K562 (cell line): Measurements from ENCODE around the gene R3HDM2. TPM values are rescaled to one million over a fixed set of nuclear protein-coding genes. Genes with fewer than 3 reads are reported as not detected.

Source experiments
- ATAC-seq: fragments of 200-7000 bp; cut with Tn5 transposase; 3 replicates; pipeline ENCODE4 v1.9.1; 2020; ENCODE audit warnings: moderate library complexity
- BruUV-seq: library from RNA; stranded (reverse); fragments of 400-500 nt; replicated peaks from 2 replicates; lab custom pipeline; 2021; lab: Mats Ljungman, UMichigan
- CTCF ChIA-PET: fragments of 300-600 bp; formaldehyde crosslinking; extraction: SDS; loops from one replicate; lab custom pipeline; 2021; ENCODE audit warnings: low intra/inter-chr PET ratio; lab: Yijun Ruan, JAX
- POLR2A ChIA-PET: fragments of 300-600, 350-650 bp; sonication (Branson Sonifier 250); formaldehyde crosslinking; extraction: SDS; loops from one replicate; lab custom pipeline; 2021; ENCODE audit warnings: antibody characterized with exemption, inconsistent platforms; lab: Yijun Ruan, JAX
- DNase-seq, 4 experiments: peaks; one replicate each; pipeline versions ENCODE4 v3.0.0 to v3.0.0-alpha.2; 2011 to 2018; ENCODE audit warnings: low spot score in 3 of 4, mixed read lengths in 3 of 4; ENCODE audit errors: extremely low read depth in 1 of 4
- FAIRE-seq: peaks from 2 replicates; lab custom pipeline; 2011; peaks lifted over from hg19 to GRCh38; lab: Jason Lieb, UNC
- H2AFZ ChIP-seq: 2 replicates; pipeline ENCODE4 v1.6.0; 2011; ENCODE audit warnings: low read depth, low read length, control low read depth, inconsistent platforms
- H3K27ac ChIP-seq: fragments of 200-600 bp; 3 replicates; pipeline ENCODE4 v1.8.0; 2011; ENCODE audit warnings: low read depth, mild to moderate bottlenecking, control low read depth, inconsistent platforms, low read length, moderate library complexity, mixed read lengths; ENCODE audit errors: extremely low read depth
- H3K27me3 ChIP-seq, 2 experiments: fragments of 300-600 bp in 1 of 2; 2 replicates in 1 of 2; 3 replicates in 1 of 2; pipeline versions ENCODE4 v1.6.0 to v1.8.0; 2011; ENCODE audit warnings: inconsistent platforms in 2 of 2, low read length in 2 of 2, mild to moderate bottlenecking in 1 of 2, mixed read lengths in 1 of 2, moderate library complexity in 1 of 2; ENCODE audit not compliant: control insufficient read depth in 2 of 2, insufficient read depth in 2 of 2
- H3K36me3 ChIP-seq: fragments of 300-600 bp; 3 replicates; pipeline ENCODE4 v1.8.0; 2011; ENCODE audit warnings: mild to moderate bottlenecking, low read length, inconsistent platforms; ENCODE audit not compliant: control insufficient read depth, insufficient read depth
- H3K4me1 ChIP-seq, 2 experiments: fragments of 200-600 bp in 1 of 2; replicated peaks in 1 of 2; 2 replicates in 1 of 2; 3 replicates in 1 of 2; pipeline versions ENCODE4 v1.5.1 to v1.8.0; 2011; ENCODE audit warnings: inconsistent platforms in 2 of 2, low read length in 2 of 2, mild to moderate bottlenecking in 1 of 2, mixed read lengths in 1 of 2, moderate library complexity in 1 of 2; ENCODE audit not compliant: control insufficient read depth in 2 of 2, insufficient read depth in 2 of 2
- H3K4me2 ChIP-seq: 2 replicates; pipeline ENCODE4 v1.6.1; 2011; ENCODE audit warnings: low read length, control low read depth, inconsistent platforms, mixed read lengths; ENCODE audit not compliant: insufficient read depth
- H3K4me3 ChIP-seq: fragments of 200-600 bp; sonication (generic), shearing (Covaris generic); 2 replicates; pipeline ENCODE4 v1.5.1; 2016; ENCODE audit warnings: control low read depth, inconsistent platforms
- H3K79me2 ChIP-seq: fragments of 200-600 bp; 3 replicates; pipeline ENCODE4 v1.8.0; 2011; ENCODE audit warnings: low read length, inconsistent platforms; ENCODE audit not compliant: control insufficient read depth, insufficient read depth
- H3K9ac ChIP-seq, 2 experiments: 2 replicates each; pipeline versions ENCODE4 v1.6.0 to v1.6.1; 2011; ENCODE audit warnings: low read depth in 2 of 2, low read length in 2 of 2, control low read depth in 1 of 2, inconsistent platforms in 1 of 2, mild to moderate bottlenecking in 1 of 2, mixed read lengths in 1 of 2; ENCODE audit not compliant: insufficient read depth in 1 of 2
- H3K9me1 ChIP-seq: one replicate; pipeline ENCODE4 v1.6.0; 2011; ENCODE audit warnings: inconsistent platforms, mild to moderate bottlenecking, low read length, moderate library complexity; ENCODE audit not compliant: control insufficient read depth, insufficient read depth
- H3K9me3 ChIP-seq: replicated peaks from 2 replicates; pipeline ENCODE4 v1.5.1; 2011; ENCODE audit warnings: low read depth, low read length, inconsistent platforms; ENCODE audit not compliant: control insufficient read depth, insufficient read depth
- H4K20me1 ChIP-seq: replicated peaks from 2 replicates; pipeline ENCODE4 v1.6.1; 2011; ENCODE audit warnings: low read length, inconsistent platforms, mixed read lengths; ENCODE audit not compliant: control insufficient read depth, insufficient read depth
- NCOA4 ChIP-seq: fragments of 450-650 bp; IDR thresholded peaks from 2 replicates; pipeline ENCODE4 v1.6.1; 2018; ENCODE audit warnings: mild to moderate bottlenecking; ENCODE audit not compliant: partially characterized antibody
- NELFE ChIP-seq: IDR thresholded peaks from 2 replicates; pipeline ENCODE4 v1.6.1; 2011; ENCODE audit warnings: mild to moderate bottlenecking; ENCODE audit not compliant: insufficient read depth, insufficient read length
- RBM25 ChIP-seq: fragments of 200-400 bp; formaldehyde crosslinking; IDR thresholded peaks from 2 replicates; pipeline ENCODE4 v1.6.1; 2018; ENCODE audit warnings: low read length, low read depth, moderate library complexity; ENCODE audit not compliant: severe bottlenecking
- SAFB ChIP-seq: fragments of 200-400 bp; formaldehyde crosslinking; IDR thresholded peaks from 2 replicates; pipeline ENCODE4 v1.6.1; 2017; ENCODE audit warnings: low read depth, low read length, borderline replicate concordance
- SFPQ ChIP-seq: fragments of 200-400 bp; formaldehyde crosslinking; IDR thresholded peaks from 2 replicates; pipeline ENCODE4 v1.6.1; 2017; ENCODE audit warnings: mild to moderate bottlenecking, low read depth, low read length, moderate library complexity
- TBL1XR1 ChIP-seq, 2 experiments: IDR thresholded peaks; 2 replicates each; pipeline ENCODE4 v1.6.1; 2012; ENCODE audit warnings: improper control_type of control experiment in 2 of 2, low read length in 2 of 2, mild to moderate bottlenecking in 1 of 2
- TCF7L2 ChIP-seq: fragments of 150-350 bp; IDR thresholded peaks from 2 replicates; pipeline ENCODE4 v1.6.1; 2016; ENCODE audit warnings: low read depth, mild to moderate bottlenecking, low read length, moderate library complexity
- ZBTB43 ChIP-seq: sonication (generic); formaldehyde crosslinking; IDR thresholded peaks from 2 replicates; pipeline ENCODE4 v1.8.0; 2023; ENCODE audit warnings: mild to moderate bottlenecking, missing genetic modification reagents
- ZNF140 ChIP-seq: fragments of 250-450 bp; sonication (Bioruptor Pico); IDR thresholded peaks from 2 replicates; pipeline ENCODE4 v1.8.0; 2021; ENCODE audit warnings: moderate library complexity, mild to moderate bottlenecking, inconsistent platforms
- WGBS: fragments of 100-300 bp; shearing (Covaris generic); methylation state at CpG from one replicate; pipeline ENCODE4 v1.1.6; 2016; ENCODE audit warnings: low coverage, mixed read lengths; ENCODE audit not compliant: insufficient coverage; ENCODE audit errors: missing lambda C conversion rate; 5-methylcytosine and 5-hydroxymethylcytosine counted together
- in situ Hi-C: fragments of 300-500 bp; cut with MboI; formaldehyde crosslinking; loops from 4 replicates; pipeline ENCODE4 v1.15.0; 2018; ENCODE audit warnings: inconsistent platforms, mixed read lengths
- intact Hi-C: fragments of 100-400 bp; cut with micrococcal nuclease; formaldehyde crosslinking; loops from 2 replicates; pipeline ENCODE4 v1.14.2; 2022
- polyA plus RNA-seq, 8 experiments: library from polyadenylated mRNA; depleted of rRNA in 4 of 8; stranded (reverse) in 5 of 8; unstranded in 3 of 8; fragments of >200 nt; fragmentation: Nextera tagmentation in 2 of 8; fragmentation: Illumina TruSeq in 1 of 8; extraction: Ambion mirVana in 2 of 8; extraction: Trizol in 1 of 8; gene quantifications; 2 replicates each; pipeline versions ENCODE4 v1.2.1 to v1.2.3, GENCODE V29; 2011 to 2014; ENCODE audit warnings: inconsistent platforms in 1 of 8, missing spikeins in 1 of 8
- total RNA-seq, 7 experiments: library from RNA; depleted of rRNA in 6 of 7; stranded (reverse); fragments of >200 nt in 6 of 7; fragmentation: Illumina TruSeq in 2 of 7; extraction: Trizol in 2 of 7; gene quantifications; 2 replicates each; pipeline versions ENCODE4 v1.2.1 to v1.2.3, GENCODE V29; 2011 to 2021; ENCODE audit warnings: low replicate concordance in 1 of 7

Gene R3HDM2
- total and polyA plus RNA-seq, 9 of the 15 experiments (the other 6 are each of a cell fraction or from before 2014, with no cell fraction given), result 3.3 to 18.8 (median 9.0) TPM

- FAIRE-seq (no peak), DNase-seq (no peak), ATAC-seq (no peak)
- in situ Hi-C loops, result no loop called here
- BruUV-seq, result no TSS peak
- H2AFZ ChIP-seq, result no peak overlapping the region
- peaks cover 24% of the 10 kb centered on the region for H3K79me2 ChIP-seq
- H3K4me3 ChIP-seq, result no peak overlapping the region
- peaks cover 53% of the 10 kb centered on the region; the same call in 2 of the 3 replicates for H3K36me3 ChIP-seq
- no peaks in the 10 kb centered on the region for H3K27me3 ChIP-seq
- WGBS, result 91% methylated on average over 10 of the region's 10 CpGs
- intact Hi-C loops, result no loop called here
- peaks cover 39 to 81% of the 10 kb centered on the region in 2 experiments for H3K4me1 ChIP-seq
- peak overlapping the region; percentile 42; the same call in 2 of the 3 replicates for H3K27ac ChIP-seq
- H3K9me3 ChIP-seq, result no peaks in the 10 kb centered on the region
- H3K4me2 ChIP-seq, result no peak overlapping the region
- ChIA-PET CTCF (interaction anchor here (0.7 to 6.6 kb wide), 2 partner anchors 21 to 1196 kb away, joined by 6 to 186 read pairs; partner anchors contain the start of gene NXPH4), POLR2A (interaction anchor here (0.6 kb wide), 1 partner anchor 208 kb away, joined by 5 read pairs; no protein-coding TSS in a partner anchor)
- peak overlapping the region in 1 of 2 experiments; percentile 79; a peak in 1 of 4 replicates for H3K9ac ChIP-seq
- TF ChIP-seq NCOA4, result no peak
- no peak for TF ChIP-seq TCF7L2
- no peak for TF ChIP-seq SAFB
- TF ChIP-seq TBL1XR1 (IDR thresholded peaks at IDR 0.05; ENCODE audit: low read length in 2 of 2), result no peak
- no peak for TF ChIP-seq NELFE
- peaks cover 17% of the 10 kb centered on the region for H4K20me1 ChIP-seq
- peaks cover 9% of the 10 kb centered on the region for H3K9me1 ChIP-seq
These were observed 196.2 kb downstream of the R3HDM2 start for GRCh38 chr12:57234571-57235016.

DNA sequence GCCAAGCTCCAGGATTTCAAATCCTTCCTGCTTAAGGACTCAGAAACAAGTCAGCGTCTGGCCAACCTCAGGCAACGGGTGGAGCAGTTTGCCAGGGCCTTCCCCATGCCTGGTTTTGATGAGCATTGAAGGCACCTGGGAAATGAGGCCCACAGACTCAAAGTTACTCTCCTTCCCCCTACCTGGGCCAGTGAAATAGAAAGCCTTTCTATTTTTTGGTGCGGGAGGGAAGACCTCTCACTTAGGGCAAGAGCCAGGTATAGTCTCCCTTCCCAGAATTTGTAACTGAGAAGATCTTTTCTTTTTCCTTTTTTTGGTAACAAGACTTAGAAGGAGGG is 196.6 kb downstream of the R3HDM2 start:
- ChIA-PET CTCF (interaction anchor here (0.7 kb wide), 1 partner anchor 1196 kb away, joined by 6 read pairs; no protein-coding TSS in a partner anchor), POLR2A (interaction anchor here (0.6 kb wide), 4 partner anchors 208 to 859 kb away, joined by 3 to 5 read pairs (median 3); no protein-coding TSS in a partner anchor)
- BruUV-seq, result TSS peak; percentile 15
- Histone ChIP-seq H2AFZ (no peak overlapping the region), H3K79me2 (peaks cover 27% of the 10 kb centered on the region), H3K36me3 (peaks cover 53% of the 10 kb centered on the region; the same call in 2 of the 3 replicates), H3K9ac (no peak overlapping the region), H3K4me3 (no peak overlapping the region), H3K27me3 (no peaks in the 10 kb centered on the region), H3K9me1 (peaks cover 9% of the 10 kb centered on the region), H3K9me3 (no peaks in the 10 kb centered on the region), H4K20me1 (peaks cover 17% of the 10 kb centered on the region), H3K4me2 (no peak overlapping the region), H3K27ac (peak overlapping the region; percentile 42; the same call in 2 of the 3 replicates), H3K4me1 (peaks cover 38 to 77% of the 10 kb centered on the region in 2 experiments)
- intact Hi-C loops, result no loop called here
- in situ Hi-C loops, result no loop called here
- no peak for DNase-seq
- no peak for ATAC-seq
- 68% methylated on average over 3 of the region's 3 CpGs for WGBS
- FAIRE-seq, result no peak
- no peak for TF ChIP-seq ZBTB43 (CRISPR knock-in tag)
- TF ChIP-seq SFPQ, result no peak
- no peak for TF ChIP-seq RBM25
- TF ChIP-seq ZNF140 (CRISPR knock-in tag), result no peak
